Heart left ventricle (tissue), 16 donors: ENCODE results near the gene ITGA11. TPM values are rescaled to one million over a fixed set of nuclear protein-coding genes. Genes with fewer than 3 reads are reported as not detected.

Source experiments
- ATAC-seq, 4 donors: fragments of 200-7000 bp; cut with Tn5 transposase; one replicate each; pipeline ENCODE4 v1.9.1; 2020 to 2022; ENCODE audit warnings: moderate library complexity in 4 of 4, mild to moderate bottlenecking in 3 of 4, moderate number of reproducible peaks in 1 of 4
- DNase-seq, 5 donors: peaks; one replicate each; pipeline ENCODE4 v3.0.0-alpha.2; 2020
- H3K27ac ChIP-seq, 12 donors: fragments of 200-600 bp; sonication (generic) in 4 of 12; one replicate each; pipeline versions ENCODE4 v1.5.0 to v1.8.0; 2016 to 2022; ENCODE audit warnings: mild to moderate bottlenecking in 2 of 12
- H3K27me3 ChIP-seq, 9 donors: fragments of 200-600 bp; sonication (generic) in 2 of 9; one replicate each; pipeline versions ENCODE4 v1.5.1 to v1.8.0; 2016 to 2022; ENCODE audit warnings: mild to moderate bottlenecking in 3 of 9
- H3K36me3 ChIP-seq, 9 donors: fragments of 200-600 bp; sonication (generic) in 2 of 9; one replicate each; pipeline versions ENCODE4 v1.5.0 to v1.8.0; 2018 to 2022; ENCODE audit warnings: mild to moderate bottlenecking in 2 of 9
- H3K4me1 ChIP-seq, 12 donors: fragments of 200-600 bp; sonication (generic) in 4 of 12; one replicate each; pipeline versions ENCODE4 v1.5.0 to v1.8.0; 2016 to 2022; ENCODE audit warnings: mild to moderate bottlenecking in 3 of 12
- H3K4me3 ChIP-seq, 12 donors: fragments of 200-600 bp; sonication (generic) in 4 of 12; one replicate each; pipeline versions ENCODE4 v1.5.0 to v1.8.0; 2017 to 2022; ENCODE audit warnings: mild to moderate bottlenecking in 9 of 12, moderate library complexity in 4 of 12
- H3K9me3 ChIP-seq, 12 donors: fragments of 200-600 bp; sonication (generic) in 4 of 12; one replicate each; pipeline versions ENCODE4 v1.5.0 to v1.8.0; 2016 to 2022; ENCODE audit warnings: mild to moderate bottlenecking in 1 of 12
- POLR2A ChIP-seq, 2 donors: fragments of 450-650 bp; IDR thresholded peaks; one replicate each; pipeline ENCODE4 v1.6.1; 2017; ENCODE audit warnings: antibody characterized with exemption in 2 of 2, mild to moderate bottlenecking in 2 of 2, moderate library complexity in 2 of 2
- WGBS, 4 donors: extraction: QIAGEN DNeasy Blood & Tissue Kit in 2 of 4; methylation state at CpG; one replicate each; pipeline versions ENCODE4 v1.1.5 to v1.1.7; 2013 to 2018; 5-methylcytosine and 5-hydroxymethylcytosine counted together
- intact Hi-C, 10 donors: fragments of 100-400 bp; cut with DNase I; formaldehyde crosslinking; loops; one replicate each; pipeline versions ENCODE4 v1.11.1 to v1.14.2; 2022
- polyA plus RNA-seq, 2 donors: library from polyadenylated mRNA; stranded (reverse); fragments of 200-250 nt; gene quantifications; one replicate each; pipeline ENCODE4 v1.2.3, GENCODE V29; 2013
- total RNA-seq, 9 donors: library from RNA; depleted of rRNA in 2 of 9; stranded (reverse); fragments of >200 nt in 2 of 9; fragmentation: NEBNext Ultra II Directional in 3 of 9; extraction: Animal tissue kit (Norgen Biotek cat#: 25700) in 3 of 9; gene quantifications; one replicate each; pipeline versions ENCODE4 v1.1.0 to v1.2.4, GENCODE V29; 2016 to 2023
- TF ChIP-seq, protein P1 (sequence below), 12 donors: fragments of 200-600 bp; sonication (generic) in 4 of 12; IDR thresholded peaks; one replicate each; pipeline versions ENCODE4 v1.5.0 to v1.8.0; 2018 to 2022; ENCODE audit warnings: antibody characterized with exemption in 12 of 12, mild to moderate bottlenecking in 5 of 12
- donor health status: ischemic (EF 13 %, LVEDD 7.1; RV severe dilation, severe dysfunction).
- donor health status: healthy with polysubstance abuse.
- donor health status: DM: no; HTN: yes; CAD: no.
- donor health status: DM: no; HTN: no; CAD: no.
- donor health status: ischemic (EF 25% LVEDD 6.9; RV normal size, moderate dysfunction).
- donor health status: ischemic (EF 25% LVEDD 5.7; RV mildly dilated, moderate dysfunction).
- donor health status: healthy.
- donor health status: DM: yes; HTN: yes; CAD: no.
- donor health status: ischemic (EF 35%, LVEDD 5.7; RV mildly dilated, moderate dysfunction).
- donor health status: nonischemic (EF 11% LVEDD 7.7; RV severe dilation, severe dysfunction).
- donor health status: DM: yes; HTN: yes; CAD: no.
- donor health status: PGD.
- donor health status: ischemic (EF 29% LVEDD 5.4; RV normal size, mild dysfunction).
- donor health status: nonischemic (EF 23%, LVEDD 6.1; RV moderate dilation, normal function).

ITGA11 gene
- total and polyA plus RNA-seq, 11 donors, result 2.1 to 35.5 (median 12.1) TPM

- TF ChIP-seq, protein P1, sequence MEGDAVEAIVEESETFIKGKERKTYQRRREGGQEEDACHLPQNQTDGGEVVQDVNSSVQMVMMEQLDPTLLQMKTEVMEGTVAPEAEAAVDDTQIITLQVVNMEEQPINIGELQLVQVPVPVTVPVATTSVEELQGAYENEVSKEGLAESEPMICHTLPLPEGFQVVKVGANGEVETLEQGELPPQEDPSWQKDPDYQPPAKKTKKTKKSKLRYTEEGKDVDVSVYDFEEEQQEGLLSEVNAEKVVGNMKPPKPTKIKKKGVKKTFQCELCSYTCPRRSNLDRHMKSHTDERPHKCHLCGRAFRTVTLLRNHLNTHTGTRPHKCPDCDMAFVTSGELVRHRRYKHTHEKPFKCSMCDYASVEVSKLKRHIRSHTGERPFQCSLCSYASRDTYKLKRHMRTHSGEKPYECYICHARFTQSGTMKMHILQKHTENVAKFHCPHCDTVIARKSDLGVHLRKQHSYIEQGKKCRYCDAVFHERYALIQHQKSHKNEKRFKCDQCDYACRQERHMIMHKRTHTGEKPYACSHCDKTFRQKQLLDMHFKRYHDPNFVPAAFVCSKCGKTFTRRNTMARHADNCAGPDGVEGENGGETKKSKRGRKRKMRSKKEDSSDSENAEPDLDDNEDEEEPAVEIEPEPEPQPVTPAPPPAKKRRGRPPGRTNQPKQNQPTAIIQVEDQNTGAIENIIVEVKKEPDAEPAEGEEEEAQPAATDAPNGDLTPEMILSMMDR (IDR thresholded peaks at IDR 0.05), result no peak
- TF ChIP-seq POLR2A (IDR thresholded peaks at IDR 0.05), result no peak
- H3K9me3 ChIP-seq, result no peaks in the 10 kb centered on the region
- intact Hi-C loops, result no loop called here
- ATAC-seq (no peak), DNase-seq (peak in 2 of 5 donors; percentile 1 to 3)
- WGBS, 4 donors, result 95 to 96% (median 96%) methylated on average over 4 of the region's 4 CpGs
- no peaks in the 10 kb centered on the region for H3K27me3 ChIP-seq
- H3K27ac ChIP-seq, result no peak overlapping the region
- H3K4me1 ChIP-seq, result peaks cover 0 to 39% (median 8%) of the 10 kb centered on the region in 12 donors
- H3K4me3 ChIP-seq, result no peak overlapping the region
- no peaks in the 10 kb centered on the region for H3K36me3 ChIP-seq
Observed at GRCh38 chr15:68420186-68420684, 11.7 kb downstream of the ITGA11 start.

DNA sequence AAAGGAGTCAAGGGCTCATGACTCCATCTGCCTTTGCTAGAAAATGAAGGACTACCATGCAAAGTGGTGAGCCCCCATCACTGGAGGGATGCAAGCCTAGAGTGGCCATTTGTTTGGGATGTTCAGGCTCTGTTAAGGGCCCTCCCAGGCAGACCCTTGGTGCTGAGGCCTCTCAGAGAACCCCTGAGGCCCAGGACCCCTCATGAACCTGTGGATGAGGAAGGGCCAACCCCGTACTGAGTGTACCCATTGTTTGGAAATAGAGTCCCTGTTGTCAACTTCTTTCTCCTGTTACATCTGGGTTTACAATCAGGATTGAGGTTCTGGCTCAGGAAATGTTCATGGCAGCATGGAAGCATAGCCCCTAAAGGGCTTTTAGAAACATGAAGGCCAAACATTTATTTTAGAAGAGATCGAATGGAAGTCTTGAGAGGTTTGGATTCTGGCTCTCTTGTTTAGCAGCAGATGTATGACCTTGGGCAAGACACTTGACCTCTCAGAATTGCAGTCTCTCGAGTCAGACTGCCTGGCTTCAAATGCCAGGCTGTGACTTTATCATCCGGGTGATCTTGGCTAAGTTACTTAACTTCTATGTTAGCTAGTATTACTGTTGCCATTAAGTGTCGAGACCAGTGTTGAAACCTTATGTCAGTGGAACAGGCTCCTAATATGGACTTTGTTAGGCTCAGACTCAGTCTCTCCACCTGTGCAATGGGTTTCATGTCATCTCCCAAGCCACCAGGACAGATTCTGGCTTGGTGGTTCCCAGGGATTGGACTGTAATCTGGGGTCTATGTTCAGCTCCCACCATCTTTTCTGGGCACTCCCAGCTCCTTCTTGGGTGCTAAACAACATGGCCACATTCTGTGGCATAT is 12.4 kb downstream of the ITGA11 start:
- intact Hi-C loops, result no loop called here
- no peaks in the 10 kb centered on the region for H3K9me3 ChIP-seq
- peak overlapping the region in 1 of 12 donors; percentile 41 for H3K27ac ChIP-seq
- no peaks in the 10 kb centered on the region for H3K27me3 ChIP-seq
- ATAC-seq (no peak), DNase-seq (peak in 2 of 5 donors; percentile 2 to 3)
- H3K4me1 ChIP-seq, result peaks cover 0 to 43% (median 8%) of the 10 kb centered on the region in 12 donors
- H3K4me3 ChIP-seq, result no peak overlapping the region
- 90 to 96% (median 93%) methylated on average over 5 of the region's 5 CpGs for WGBS, 4 donors
- TF ChIP-seq, protein P1 (IDR thresholded peaks at IDR 0.05), result no peak
- no peak for TF ChIP-seq POLR2A (IDR thresholded peaks at IDR 0.05)
- no peaks in the 10 kb centered on the region for H3K36me3 ChIP-seq

DNA sequence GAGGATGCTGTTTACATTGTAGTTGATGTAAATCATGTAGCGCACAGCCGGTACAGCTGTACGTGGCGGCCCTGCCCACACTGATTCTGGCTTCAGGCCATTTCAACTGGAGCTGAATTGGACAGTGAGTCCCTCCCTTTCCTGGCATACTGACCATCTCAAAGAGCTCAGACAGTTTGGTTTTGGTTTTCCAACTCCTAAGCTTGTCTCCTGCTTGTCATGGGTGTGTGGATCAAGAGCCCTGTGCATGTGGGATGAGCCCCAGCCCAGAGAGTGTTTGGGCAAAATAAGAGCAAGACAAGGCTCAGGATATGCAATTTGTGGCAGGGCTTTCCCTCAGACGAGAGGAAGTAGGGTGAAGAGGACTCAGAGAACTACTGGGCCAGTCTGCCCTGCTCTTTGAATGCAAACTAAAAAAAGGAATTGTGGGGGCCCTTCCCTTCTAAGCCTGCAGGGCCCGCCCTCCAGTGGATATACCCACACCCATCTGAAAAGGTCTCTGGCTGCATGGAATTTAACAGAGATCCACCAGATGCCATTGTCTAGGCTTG is 13.3 kb downstream of the ITGA11 start:
- intact Hi-C loops, result no loop called here
- Histone ChIP-seq H3K27ac (peak overlapping the region in 7 of 12 donors; percentile 19 to 41 (median 31)), H3K9me3 (no peaks in the 10 kb centered on the region), H3K36me3 (no peaks in the 10 kb centered on the region), H3K4me3 (no peak overlapping the region), H3K27me3 (no peaks in the 10 kb centered on the region), H3K4me1 (peaks cover 0 to 52% (median 12%) of the 10 kb centered on the region in 12 donors)
- 44 to 52% (median 47%) methylated on average over 6 of the region's 6 CpGs for WGBS, 4 donors
- TF ChIP-seq, protein P1 (IDR thresholded peaks at IDR 0.05), result no peak
- no peak for TF ChIP-seq POLR2A (IDR thresholded peaks at IDR 0.05)
- ATAC-seq, result peak; percentile 10 to 66 (median 40)
- DNase-seq, result peak in 2 of 5 donors; percentile 15 to 16

DNA sequence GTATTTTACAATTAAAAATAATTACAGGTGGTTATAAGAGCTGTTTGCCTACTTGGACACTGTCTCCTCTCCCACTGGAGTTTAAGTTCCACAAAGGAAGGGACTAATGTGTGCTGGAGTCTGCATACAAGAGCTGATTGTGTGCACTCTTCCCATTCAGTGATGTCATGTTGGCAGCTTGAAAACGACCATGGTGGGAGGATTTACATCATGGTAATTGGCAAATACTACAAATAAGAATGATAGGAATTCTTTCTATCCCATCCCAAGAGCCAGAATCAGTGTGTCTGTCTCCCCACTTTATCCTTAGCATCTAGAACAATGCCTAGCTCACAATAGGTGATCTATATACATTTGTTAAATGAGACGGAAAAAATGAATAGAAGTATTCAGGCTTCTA is 14.1 kb downstream of the ITGA11 start:
- DNase-seq (peak in 1 of 5 donors; percentile 4), ATAC-seq (peak in 2 of 4 donors; percentile 36 to 38)
- 61 to 78% (median 66%) methylated on average over 2 of the region's 2 CpGs for WGBS, 4 donors
- no peaks in the 10 kb centered on the region for H3K27me3 ChIP-seq
- TF ChIP-seq POLR2A (IDR thresholded peaks at IDR 0.05), result no peak
- TF ChIP-seq, protein P1 (IDR thresholded peaks at IDR 0.05), result no peak
- H3K4me1 ChIP-seq, result peaks cover 0 to 52% (median 12%) of the 10 kb centered on the region in 12 donors
- H3K4me3 ChIP-seq, result no peak overlapping the region
- no peaks in the 10 kb centered on the region for H3K36me3 ChIP-seq
- H3K27ac ChIP-seq, result peak overlapping the region in 5 of 12 donors; percentile 10 to 41 (median 27)
- H3K9me3 ChIP-seq, result no peaks in the 10 kb centered on the region
- intact Hi-C loops, result no loop called here
